DMS114 treated with DMSO at 0.1 percent for 48 hours (cell line): Measurements from ENCODE around the gene VANGL1.

Experiments used
- DNase-seq: peaks from one replicate; lab custom pipeline; 2025; ENCODE audit not compliant: unreplicated experiment; lab: John Stamatoyannopoulos, UW

VANGL1 gene

GRCh38 chr1:115643666-115644065, 1.9 kb downstream of the VANGL1 start:
- DNase-seq, result no peak

DNA sequence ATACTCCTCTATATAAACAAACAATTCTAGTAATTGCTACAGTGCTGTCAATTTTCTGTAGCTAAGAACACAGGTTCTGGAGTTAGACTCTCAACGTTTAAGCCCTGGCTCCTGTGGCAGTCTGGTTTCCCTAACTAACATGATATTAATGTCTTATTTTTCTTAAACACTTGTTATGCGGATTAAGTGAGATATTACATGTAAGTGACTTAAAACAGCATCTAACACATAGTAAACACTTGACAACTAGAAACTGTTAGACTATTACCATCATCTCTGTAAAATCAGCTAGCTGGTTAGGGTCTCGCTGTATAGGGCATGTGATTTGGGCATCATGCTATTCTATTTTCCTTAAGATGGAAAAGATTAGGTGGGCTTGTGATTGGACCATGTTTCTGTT, 2.3 kb downstream of the VANGL1 start:
- DNase-seq, result no peak

DNA sequence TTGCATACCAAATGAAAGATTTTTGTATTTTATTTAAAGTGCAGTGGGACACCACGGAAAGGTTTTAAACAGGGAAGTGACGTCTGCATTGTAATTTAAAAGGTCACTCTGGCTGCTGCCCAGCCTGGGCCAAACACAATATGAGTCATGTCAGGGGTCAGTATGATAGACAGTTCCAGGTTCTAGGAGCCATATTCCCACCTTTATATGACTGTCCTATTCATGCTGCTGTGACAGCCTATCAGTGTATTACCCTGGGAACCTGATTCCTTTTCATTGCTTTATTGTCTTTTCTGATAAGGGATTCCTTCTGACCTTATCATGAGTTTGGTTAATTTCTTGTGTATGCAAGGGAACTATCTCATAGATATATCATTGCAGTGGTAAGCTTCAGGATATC, 5.3 kb downstream of the VANGL1 start:
- no peak for DNase-seq

DNA sequence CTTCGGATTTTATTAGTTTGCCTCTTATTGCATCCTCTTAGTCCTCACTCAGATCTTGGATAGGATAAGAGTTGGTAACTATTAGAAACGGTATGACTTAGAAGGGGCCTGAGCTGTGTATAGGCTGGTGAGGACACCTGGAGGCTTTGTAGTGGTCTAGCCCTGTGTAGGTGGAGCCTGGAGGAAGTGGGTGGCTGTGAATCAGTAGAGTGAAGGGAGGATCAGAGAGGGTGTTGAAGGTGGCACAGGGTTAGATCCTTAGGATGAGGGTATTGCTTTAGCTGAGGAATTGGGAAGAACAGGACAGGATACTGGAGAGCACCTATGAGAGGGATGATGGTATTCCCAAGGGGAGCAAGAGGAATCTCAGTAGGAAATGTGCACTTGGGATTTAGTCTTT, 5.7 kb downstream of the VANGL1 start:
- no peak for DNase-seq

- no peak for DNase-seq
Observed at GRCh38 chr1:115647919-115648650, 6.3 kb downstream of the VANGL1 start.

DNA sequence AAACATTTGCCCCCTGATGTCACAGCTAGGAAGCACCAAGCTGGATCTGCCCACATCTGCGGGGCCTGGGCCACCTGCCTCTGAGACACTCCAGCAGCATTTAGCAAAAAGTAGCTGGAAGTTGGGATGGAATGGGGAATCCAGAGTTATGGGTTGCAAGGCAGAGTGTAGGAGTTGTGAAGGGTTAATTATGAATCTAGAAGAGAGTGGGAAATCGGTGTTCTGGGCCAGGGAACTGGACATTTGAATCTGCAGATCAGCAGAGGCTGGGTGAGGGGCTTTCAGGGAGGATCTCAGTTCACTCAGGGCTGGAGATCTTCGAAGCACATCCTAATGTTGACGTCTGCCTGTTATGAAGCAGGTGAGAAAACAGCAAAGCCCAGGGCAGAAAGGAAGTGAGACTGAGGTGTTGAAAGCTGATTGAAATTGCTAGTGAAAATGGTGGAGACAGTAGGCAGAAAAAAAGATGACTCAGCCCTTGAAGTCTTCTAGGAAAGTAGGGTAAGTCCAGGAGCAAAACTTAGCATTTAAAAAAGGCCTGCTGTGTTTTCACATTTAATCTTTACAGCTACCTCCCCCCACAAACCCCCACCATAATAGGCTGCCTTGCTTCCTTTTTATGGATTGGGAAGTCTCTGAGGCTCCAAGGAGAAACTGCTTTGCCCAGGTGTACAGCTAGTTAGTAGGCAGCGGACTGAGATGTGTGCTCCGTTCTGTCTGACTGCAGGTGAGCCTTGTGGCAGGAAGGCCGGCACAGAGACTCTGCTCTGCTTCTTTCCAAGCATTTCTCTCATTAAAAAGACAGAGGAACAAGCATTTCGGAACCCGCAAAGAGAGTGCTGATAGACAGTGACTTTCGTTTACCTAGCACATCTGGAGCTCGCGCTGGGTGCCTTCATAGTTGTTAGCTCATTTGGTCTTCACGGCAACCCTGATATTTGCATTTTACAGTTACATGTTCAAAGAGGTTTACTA, 7.2 kb downstream of the VANGL1 start:
- no peak for DNase-seq

DNA sequence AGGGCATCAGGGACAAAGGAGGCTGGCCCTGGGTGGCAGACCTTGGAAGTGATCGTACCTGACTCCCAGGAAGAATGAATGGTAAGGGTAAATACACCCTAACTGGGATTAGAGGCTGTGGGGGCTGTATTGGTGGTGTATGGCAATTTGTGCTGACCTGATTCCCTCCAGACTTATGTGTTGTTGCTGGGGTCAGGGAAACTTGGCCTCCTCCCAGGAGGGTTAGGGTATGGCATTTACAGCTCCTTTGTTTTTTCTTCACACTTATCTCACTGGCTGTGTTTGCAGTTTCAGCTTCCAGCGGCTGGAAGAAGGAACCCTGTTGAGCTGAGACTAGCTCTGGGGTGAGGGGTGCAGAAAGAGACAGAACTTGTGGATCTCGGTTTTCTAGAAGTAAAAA, 8.2 kb downstream of the VANGL1 start:
- no peak for DNase-seq

- no peak for DNase-seq
Observed at GRCh38 chr1:115650961-115651360, 9.2 kb downstream of the VANGL1 start.

DNA sequence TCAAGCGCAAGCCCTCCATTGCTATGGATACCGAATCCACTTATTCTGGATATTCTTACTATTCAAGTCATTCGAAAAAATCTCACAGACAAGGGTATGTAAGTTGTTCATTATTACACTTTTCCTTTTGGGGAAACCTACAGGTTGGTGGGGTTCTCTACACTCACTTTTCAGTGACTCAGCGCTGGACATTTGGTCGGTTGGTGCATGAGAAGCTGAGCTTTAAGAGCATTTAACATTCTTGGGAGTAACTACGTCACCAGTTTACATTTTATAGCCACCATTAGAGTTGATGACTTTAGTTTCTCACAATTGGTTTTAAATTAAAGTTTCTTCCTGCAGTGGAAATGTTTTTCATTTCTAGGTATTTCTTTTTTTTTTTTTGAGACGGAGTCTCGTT, 9.6 kb downstream of the VANGL1 start:
- DNase-seq, result no peak

GRCh38 chr1:115652236-115652788, 10.5 kb downstream of the VANGL1 start:
- DNase-seq, result no peak

DNA sequence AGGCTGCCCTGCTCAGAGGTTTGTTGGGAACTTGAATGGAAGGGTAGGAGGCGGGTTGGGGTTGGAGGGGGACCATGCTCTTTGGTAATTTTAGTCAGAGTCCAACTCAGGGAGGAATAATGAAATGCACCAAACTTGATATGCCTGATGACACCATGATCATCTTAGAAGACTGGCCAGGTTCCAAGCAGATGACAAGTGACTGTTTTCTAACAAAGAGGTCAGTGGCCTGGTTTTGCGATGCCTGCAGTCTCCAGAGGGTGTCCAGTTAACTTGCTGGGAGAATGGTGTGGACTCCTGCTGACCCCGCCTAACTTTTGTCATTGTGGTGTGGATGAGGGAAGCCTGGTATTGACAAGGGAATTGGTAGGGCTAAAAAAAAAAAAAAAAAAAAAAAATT, 12.4 kb downstream of the VANGL1 start:
- no peak for DNase-seq

DNA sequence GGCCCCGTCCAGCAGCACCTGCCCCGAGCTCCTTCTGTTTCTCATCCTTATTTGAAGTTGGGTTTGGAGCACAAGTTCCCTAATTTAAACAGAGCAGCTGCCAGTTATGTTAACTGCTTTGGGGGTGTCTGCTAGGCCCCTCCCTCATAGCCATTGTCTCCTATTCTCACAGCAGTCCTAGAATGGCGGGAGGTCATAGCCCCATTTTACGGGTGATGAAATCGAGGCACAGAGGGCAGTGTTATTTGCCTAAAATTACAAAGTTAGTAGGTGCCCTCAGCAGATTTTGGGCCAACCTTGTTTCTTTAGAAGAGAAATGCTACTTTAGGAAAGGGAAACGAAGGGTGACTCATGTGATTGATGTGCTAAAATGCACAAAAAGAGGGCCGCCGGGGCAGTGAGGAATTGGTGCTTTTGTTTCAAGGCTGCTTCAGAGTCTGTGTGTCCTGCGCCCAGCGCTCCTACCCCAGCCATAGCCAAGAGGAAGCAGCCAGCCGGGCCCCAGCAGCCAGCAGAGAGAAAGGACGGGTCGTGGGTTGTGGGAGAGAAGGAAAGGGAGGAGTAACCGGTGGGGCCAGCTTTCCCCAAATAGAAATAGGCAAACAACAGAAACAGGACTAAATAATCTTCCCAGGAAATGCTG, 13.0 kb downstream of the VANGL1 start:
- no peak for DNase-seq

- no peak for DNase-seq
Observed at GRCh38 chr1:115655306-115655663, 13.5 kb downstream of the VANGL1 start.

DNA sequence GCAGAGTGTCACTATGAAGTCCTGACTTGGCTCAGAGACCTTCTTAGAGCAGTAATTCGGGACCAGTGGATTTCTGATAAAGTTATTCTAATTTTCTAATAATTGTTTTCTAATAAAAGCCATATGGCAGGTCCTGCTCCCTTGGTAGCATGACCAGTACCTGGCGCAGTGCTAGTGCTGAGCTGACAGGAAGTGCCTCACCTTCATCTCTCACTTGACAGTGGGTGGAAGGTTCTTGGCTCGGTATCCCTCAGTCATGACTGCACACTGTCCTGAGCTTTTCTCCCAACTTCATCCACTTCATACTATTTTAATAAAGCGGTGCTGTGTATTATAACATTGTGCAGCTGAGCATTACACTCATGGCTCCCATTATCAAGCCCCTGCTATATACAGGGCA, 14.1 kb downstream of the VANGL1 start:
- DNase-seq, result no peak

DNA sequence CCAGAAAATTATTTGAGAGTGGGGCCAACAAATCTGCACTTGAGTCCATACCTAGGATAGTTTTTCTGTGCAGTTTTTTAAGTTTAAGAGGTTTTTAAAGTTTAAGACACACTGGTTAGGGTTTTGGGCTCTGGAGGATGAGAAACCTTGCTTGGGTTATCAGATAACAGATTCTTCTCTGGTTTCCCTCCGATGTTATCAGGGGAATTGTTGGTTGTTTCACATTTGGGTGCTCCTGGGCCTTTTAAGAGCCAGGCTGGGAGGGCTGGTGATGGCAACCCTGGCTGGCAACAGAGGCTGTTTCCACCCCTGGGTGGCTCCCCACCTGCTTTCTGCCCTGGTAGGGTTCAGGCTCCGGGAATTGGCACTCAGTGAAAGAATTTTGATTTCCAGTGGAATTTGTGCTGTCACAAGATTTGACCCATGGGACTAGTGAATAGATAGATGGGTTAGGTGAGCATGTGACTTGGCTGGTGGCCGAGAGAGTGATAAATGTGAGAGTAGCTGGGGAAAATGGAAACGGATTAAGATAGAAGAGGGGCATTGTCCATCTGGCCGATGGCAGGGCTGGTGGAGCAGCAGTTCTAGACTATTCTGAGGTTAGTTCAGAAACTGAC, 14.8 kb downstream of the VANGL1 start:
- no peak for DNase-seq

DNA sequence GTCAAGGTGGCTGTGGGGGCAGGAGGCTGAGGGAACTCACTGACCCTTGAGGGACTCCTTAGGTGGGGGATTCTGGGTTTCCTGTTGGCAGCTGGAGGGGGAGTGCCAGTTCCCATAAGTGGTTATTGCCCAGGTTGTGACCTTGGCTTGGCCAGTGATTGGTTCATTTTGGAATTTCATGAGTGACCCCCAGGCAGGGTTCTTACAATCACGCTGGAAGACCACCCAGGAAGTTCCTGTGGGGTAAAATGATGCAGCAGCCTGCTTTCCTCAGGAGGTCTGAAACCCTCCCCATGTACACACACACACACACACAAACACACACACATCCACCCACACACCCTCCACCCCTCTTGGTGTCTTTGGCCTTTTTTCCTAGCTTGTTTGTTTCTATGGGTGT, 16.9 kb downstream of the VANGL1 start:
- DNase-seq, result no peak

GRCh38 chr1:115660151-115660550, 18.4 kb downstream of the VANGL1 start:
- no peak for DNase-seq

DNA sequence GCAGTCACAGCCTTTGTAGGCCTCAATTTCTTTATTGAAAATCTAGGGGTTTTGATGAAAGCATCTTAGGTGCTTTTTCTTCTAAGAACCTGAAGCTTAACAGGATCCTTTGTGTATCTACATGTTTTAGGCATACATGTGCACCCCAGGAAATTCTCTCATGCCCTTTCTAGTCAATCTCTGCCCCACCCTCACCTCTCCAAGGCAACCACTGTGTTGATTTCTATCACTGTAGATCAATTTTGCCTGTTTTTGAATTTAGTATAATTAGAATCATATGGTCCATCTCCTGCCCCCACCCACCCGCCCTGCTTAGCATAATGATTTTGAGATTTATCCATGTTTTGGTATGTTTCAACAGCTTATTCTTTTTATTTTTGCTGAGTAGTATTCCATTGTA, 19.4 kb downstream of the VANGL1 start:
- DNase-seq, result no peak

DNA sequence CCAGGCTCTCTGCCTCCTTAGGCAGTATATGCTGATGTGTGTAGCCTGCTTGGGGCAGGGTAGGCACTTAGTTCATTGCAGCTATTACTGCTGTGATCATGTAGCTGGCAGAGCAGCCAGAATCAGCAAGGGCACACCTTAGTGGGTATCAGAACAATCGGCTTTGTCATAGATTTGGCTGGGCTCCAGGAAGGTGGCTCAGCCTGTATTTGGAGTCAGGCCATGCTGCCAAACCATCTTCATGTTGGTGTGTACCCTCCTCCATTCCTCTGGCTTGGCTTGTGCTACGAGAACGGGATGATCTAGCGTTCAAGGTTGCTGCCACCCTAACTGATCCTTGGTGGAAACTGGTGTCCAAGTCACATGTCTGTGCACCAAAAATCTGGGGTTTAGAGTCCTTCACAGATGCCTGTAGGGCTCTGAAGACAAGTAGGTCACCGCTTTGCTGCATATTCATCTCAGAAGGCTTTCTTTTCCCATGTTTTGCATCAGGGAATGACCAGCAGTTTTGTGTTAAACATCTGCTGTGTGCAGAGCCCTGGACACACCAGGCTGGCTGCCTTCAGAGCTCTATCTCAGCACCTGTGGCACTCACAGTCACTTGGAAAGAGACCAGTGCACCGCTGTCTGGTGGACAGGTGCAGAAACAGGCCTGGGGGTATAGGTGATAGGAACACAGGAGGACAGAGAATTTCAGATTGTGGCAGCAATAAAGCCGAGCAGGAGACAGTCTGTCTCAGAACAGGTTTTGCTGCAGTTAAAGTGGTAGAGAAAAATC, 23.7 kb downstream of the VANGL1 start:
- no peak for DNase-seq

DNA sequence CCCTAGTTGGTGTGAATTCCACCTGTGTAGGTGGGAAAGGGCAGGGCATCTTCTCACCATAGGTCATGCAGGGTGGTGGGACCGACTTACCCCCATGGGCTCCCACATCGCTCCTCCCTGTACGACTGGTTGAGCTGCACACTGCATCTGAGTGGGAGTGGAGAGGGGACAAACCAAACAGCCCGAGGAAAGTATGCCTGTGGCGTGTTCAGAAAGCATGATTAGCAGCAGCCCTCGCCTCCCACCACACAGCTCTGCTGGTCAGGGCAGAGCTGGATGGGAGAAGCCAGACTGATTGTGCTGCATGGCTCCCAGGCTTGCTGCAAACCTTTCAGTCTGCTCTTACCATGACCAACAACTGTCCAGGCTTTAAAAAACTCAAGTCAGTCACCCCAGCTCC, 24.4 kb downstream of the VANGL1 start:
- no peak for DNase-seq
